Measurements from ENCODE around the gene FUOM. TPM values are rescaled to one million over a fixed set of nuclear protein-coding genes. Genes with fewer than 3 reads are reported as not detected.

FUOM gene
- total and polyA plus RNA-seq, 2 of the 4 experiments (the other 2 are of a cell fraction) = 26.3 to 52.8 TPM

DNA sequence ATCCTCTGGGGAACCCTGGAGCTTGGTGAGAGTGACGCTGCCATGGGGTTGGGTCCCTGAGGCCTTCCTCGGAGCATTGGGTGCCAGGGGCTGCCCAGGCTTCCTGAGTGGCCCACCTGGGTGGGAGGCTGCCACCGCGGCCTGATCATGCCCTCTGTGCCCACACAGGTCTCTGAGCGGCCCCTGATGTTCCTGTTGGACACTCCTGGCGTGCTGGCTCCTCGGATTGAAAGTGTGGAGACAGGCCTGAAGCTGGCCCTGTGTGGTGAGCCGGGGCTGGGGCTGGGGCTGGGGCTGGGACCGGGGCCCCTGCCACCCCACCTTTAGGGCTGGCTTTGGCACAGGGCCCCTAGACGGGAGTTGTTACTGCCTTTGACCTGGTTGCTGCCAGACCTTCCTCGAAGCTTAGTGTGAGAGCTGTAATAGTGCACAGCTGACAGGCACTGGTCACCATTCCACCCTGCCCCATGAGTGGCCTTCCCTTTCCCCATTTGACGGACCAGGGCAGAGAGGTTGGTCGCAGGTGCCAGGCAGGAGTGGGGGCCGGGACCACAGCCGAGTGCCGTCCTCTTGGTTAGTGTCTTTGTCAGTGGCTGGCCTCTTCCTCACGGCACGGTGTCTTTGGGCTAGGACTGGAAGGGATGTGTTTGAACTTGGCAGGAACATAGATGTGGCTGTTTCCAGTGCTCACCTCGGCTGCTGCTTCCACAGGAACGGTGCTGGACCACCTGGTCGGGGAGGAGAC is 44.3 kb upstream of the FUOM start:
- Histone ChIP-seq H3K27ac (ENCODE audit: insufficient read depth, low read length) (no peak overlapping the region), H3K9me3 (ENCODE audit: control insufficient read depth, insufficient read depth, low read length) (no peaks in the 10 kb centered on the region), H3K9ac (ENCODE audit: low read depth, low read length) (no peak overlapping the region), H2BK20ac (ENCODE audit: low read depth, low read length) (no peak overlapping the region), H3K56ac (ENCODE audit: extremely low read depth, insufficient read depth, low read length) (no peak overlapping the region), H2AK9ac (replicated peaks; ENCODE audit: low read depth, low read length, poor library complexity) (no peak overlapping the region), H2BK5ac (ENCODE audit: low read depth, low read length, poor library complexity, severe bottlenecking) (no peak overlapping the region), H3K4me1 (ENCODE audit: control insufficient read depth, insufficient read depth, low read length) (peaks cover 4% of the 10 kb centered on the region; the same call in 1 of the 2 replicates), H4K91ac (ENCODE audit: insufficient read depth, low read depth, low read length) (no peak overlapping the region), H3K27me3 (ENCODE audit: control insufficient read depth, insufficient read depth, low read length) (no peaks in the 10 kb centered on the region), H3K4me3 (ENCODE audit: insufficient read depth, low read depth, low read length) (no peak overlapping the region), H3K9me1 (ENCODE audit: insufficient read depth, low read length) (peaks cover 6% of the 10 kb centered on the region; the same call in 1 of the 2 replicates), H3K23ac (ENCODE audit: low read depth, low read length) (no peak overlapping the region), H3K4ac (ENCODE audit: low read depth, low read length) (no peak overlapping the region), H2AK5ac (ENCODE audit: low read depth, low read length) (no peak overlapping the region), H3K79me1 (ENCODE audit: low read depth in 1 of 2, low read length in 2 of 2) (peaks cover 26 to 51% of the 10 kb centered on the region in 2 experiments), H2BK120ac (ENCODE audit: low read depth, low read length) (no peak overlapping the region), H3K4me2 (ENCODE audit: low read depth, low read length) (no peak overlapping the region), H4K20me1 (ENCODE audit: insufficient read depth, low read length) (peaks cover 8% of the 10 kb centered on the region; the same call in 1 of the 2 replicates), H3K14ac (replicated peaks; ENCODE audit: low read depth, low read length) (no peak overlapping the region), H2BK15ac (ENCODE audit: low read depth, low read length) (no peak overlapping the region), H3K18ac (ENCODE audit: low read depth, low read length) (no peak overlapping the region), H3K36me3 (ENCODE audit: control insufficient read depth, insufficient read depth, low read length) (peaks cover 51% of the 10 kb centered on the region), H4K5ac (ENCODE audit: low read depth, low read length) (no peak overlapping the region), H2AFZ (replicated peaks; ENCODE audit: low read length, poor library complexity) (no peak overlapping the region), H4K8ac (ENCODE audit: low read depth in 2 of 2, low read length in 2 of 2) (no peak overlapping the region)
- ChIA-PET CTCF (no interaction called here), POLR2A (ENCODE audit: unreplicated experiment) (no interaction called here)
- BruUV-seq (replicated peaks) = no TSS peak
- ATAC-seq (ENCODE audit: low read depth) (no peak), DNase-seq (no peak)
- dilution Hi-C loops (cut with HindIII; ENCODE audit: low sequenced_read_pairs, unreplicated experiment) (no loop called here), in situ Hi-C loops (cut with MboI; ENCODE audit: low sequenced_read_pairs) (no loop called here), intact Hi-C loops (cut with micrococcal nuclease) (no loop called here)
- TF ChIP-seq, protein P1, sequence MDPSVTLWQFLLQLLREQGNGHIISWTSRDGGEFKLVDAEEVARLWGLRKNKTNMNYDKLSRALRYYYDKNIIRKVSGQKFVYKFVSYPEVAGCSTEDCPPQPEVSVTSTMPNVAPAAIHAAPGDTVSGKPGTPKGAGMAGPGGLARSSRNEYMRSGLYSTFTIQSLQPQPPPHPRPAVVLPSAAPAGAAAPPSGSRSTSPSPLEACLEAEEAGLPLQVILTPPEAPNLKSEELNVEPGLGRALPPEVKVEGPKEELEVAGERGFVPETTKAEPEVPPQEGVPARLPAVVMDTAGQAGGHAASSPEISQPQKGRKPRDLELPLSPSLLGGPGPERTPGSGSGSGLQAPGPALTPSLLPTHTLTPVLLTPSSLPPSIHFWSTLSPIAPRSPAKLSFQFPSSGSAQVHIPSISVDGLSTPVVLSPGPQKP (IDR thresholded peaks at IDR 0.05; ENCODE audit: borderline replicate concordance, low read depth, low read length) = no peak
- no peak for TF ChIP-seq CEBPB (IDR thresholded peaks at IDR 0.05; ENCODE audit: low read depth, low read length)
- no peak for TF ChIP-seq RAD21 (IDR thresholded peaks at IDR 0.05; ENCODE audit: low read length)
- TF ChIP-seq, protein P2, sequence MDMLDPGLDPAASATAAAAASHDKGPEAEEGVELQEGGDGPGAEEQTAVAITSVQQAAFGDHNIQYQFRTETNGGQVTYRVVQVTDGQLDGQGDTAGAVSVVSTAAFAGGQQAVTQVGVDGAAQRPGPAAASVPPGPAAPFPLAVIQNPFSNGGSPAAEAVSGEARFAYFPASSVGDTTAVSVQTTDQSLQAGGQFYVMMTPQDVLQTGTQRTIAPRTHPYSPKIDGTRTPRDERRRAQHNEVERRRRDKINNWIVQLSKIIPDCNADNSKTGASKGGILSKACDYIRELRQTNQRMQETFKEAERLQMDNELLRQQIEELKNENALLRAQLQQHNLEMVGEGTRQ (IDR thresholded peaks at IDR 0.05; ENCODE audit: low read depth, low read length) = no peak
- TF ChIP-seq CHD1 (IDR thresholded peaks at IDR 0.05; ENCODE audit: low read depth, low read length) = no peak
- TF ChIP-seq POLR2A (IDR thresholded peaks at IDR 0.05; ENCODE audit: low read depth, low read length) = no peak
- no peak for TF ChIP-seq MXI1 (IDR thresholded peaks at IDR 0.05; ENCODE audit: borderline replicate concordance, low read depth, low read length)
- WGBS, 2 experiments (ENCODE audit: extremely low coverage in 2 of 2, insufficient read length in 1 of 2) = 94% methylated on average over 2 of the region's 21 CpGs; no CpG with 5 or more reads in 1 of the 2 experiments
